Activated naive CD4-positive, alpha-beta T cell treated with anti-CD3 and anti-CD28 coated beads, Interleukin-2, amount 50 U/mL, for 16 hours (primary cell): Measurements from ENCODE around the gene HINT2.

Experiments
- DNase-seq: peaks from one replicate; pipeline ENCODE4 v3.0.0-alpha.2; 2020

HINT2 gene

GRCh38 chr9:35771534-35771933 is 43.3 kb downstream of the HINT2 start:
- DNase-seq = no peak

- no peak for DNase-seq
These were observed 43.8 kb downstream of the HINT2 start for GRCh38 chr9:35771075-35771433.

DNA sequence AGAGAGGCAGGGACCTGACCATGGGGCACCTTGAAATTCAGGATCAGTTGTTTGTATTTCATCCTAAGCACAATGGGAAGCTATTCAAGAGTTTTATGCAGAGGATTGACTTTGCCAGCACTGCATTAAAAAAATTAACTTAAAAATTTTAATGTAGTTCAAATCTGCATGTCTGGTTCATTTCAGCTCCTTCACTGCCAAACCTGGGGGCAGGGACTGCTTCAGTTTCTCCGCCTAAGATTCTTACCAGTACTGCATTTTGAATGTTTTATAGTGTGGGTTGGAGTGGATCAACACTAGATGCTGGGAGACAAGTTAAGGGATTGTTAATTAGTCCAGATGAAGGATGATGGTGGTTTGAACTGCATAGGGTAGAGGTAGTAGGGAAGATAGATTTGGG is 45.1 kb downstream of the HINT2 start:
- no peak for DNase-seq

DNA sequence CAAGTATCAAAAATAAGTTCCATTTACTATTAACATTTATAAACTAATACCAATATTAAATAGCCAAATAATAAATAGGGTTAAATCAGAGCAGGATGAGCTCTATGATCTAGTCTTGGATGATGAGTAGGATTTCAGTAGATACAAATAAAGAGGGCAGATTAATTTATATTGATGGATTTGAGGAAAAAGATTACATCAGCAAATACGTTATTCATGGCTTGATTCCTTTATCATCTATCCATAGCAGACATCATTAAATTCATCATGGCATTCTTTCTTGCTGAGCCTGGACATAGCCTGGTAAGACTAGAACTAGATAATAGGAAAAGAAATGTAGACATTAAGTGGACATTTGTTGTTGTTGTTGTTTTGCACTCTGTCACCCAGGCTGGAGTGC is 47.4 kb downstream of the HINT2 start:
- no peak for DNase-seq

DNA sequence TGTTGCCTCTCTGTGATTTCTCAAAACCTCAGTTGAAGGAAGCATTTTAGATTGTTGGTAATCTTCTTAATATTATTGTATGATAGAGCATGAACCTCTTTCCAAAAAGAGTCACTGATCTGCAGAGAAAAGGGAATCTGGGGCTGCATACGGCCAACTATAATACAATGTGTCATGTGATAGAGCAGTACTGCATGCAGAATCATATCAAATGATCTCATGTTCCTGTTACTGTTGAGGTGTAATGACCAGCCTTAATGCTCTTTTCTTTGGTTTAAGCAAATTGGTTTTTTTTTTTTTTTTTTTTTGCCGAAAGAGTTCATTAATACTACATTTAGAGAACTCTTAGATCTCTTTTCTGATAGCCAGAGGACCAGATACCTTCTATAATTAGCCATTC is 47.8 kb downstream of the HINT2 start:
- no peak for DNase-seq

GRCh38 chr9:35763803-35764202 is 51.0 kb downstream of the HINT2 start:
- DNase-seq = no peak

- DNase-seq = no peak
These were observed 51.7 kb downstream of the HINT2 start for GRCh38 chr9:35763181-35763580.
